NCI-H82 treated with DMSO at 0.1 percent for 48 hours (cell line): ENCODE data around the gene NT5DC1.
A peak's percentile ranks its signal among the peaks of the same experiment; 100 is the strongest.

Source experiments
- DNase-seq: peaks from one replicate; lab custom pipeline; 2025; ENCODE audit not compliant: unreplicated experiment; lab: John Stamatoyannopoulos, UW

Gene NT5DC1

DNA sequence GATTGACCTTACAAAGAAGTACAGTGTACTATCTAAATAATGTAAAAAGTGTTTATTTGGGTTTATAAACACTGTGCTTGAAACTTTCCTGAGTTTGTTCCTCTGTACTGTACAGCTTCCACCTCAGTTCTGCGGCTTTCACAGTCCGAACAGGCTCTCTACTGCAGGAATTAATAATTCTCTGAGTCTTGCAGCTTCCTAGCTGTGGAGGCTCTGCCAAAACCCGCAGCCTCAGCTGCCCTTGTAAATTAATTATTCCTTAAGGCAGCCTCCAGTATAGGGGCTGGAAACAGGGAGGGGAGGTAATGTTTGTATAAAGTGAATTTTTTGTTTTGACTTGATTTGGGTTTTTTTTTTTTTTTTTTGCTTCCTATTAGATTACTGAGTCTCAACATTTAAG lies 134.0 kb downstream of the NT5DC1 start:
- DNase-seq = no peak

DNA sequence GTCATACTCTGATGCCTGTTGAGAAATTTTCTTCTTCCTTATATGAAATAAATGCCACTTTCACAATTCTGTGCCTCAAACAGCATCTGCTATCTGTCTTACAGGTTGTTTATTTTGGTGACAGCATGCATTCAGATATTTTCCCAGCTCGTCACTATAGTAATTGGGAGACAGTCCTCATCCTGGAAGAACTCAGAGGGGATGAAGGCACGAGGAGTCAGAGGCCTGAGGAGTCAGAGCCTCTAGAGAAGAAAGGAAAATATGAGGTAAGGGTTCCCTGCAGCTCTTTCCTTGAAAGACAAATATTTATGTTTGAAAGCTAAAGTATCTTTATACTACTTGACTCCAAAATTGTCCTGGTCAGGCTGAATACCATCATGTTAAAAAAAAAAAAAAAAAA lies 137.4 kb downstream of the NT5DC1 start:
- DNase-seq = no peak

DNA sequence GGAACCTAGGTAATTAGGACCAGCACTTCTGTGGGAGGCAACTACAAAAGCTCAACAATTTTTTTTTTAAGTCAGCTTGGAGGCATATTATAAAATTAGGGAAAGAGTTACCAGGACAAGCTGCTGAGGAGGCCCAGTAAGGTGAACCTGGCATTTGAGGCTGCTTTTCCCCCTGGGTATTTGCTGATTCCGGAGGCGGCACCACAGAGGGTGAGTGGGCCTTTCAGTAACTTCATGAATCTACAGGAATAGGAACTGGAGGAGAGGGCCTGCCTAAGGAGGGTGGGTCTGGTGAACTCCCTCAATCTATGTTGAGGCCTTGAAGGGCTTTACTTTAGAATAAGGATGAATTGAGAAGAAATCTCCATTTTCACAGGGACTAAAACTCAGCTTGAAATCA lies 138.6 kb downstream of the NT5DC1 start:
- DNase-seq = no peak

DNA sequence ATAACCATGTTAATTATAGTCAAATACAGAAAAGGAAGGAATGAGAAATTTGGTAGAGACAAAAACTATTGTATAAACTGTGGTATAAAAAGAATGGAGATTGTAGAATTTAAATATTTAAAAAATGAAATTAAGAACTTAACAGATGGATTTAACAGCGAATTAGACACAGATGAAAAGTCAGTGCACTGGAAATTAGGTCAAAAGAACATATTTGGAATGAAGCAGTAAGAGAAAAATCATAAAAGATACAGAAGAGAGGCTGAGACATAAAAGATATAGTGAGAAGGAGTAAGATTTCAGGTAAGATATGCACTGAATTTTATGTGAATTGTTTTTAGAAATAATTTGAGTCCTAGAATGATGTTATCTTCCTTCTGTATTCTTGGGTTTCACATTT lies 139.2 kb downstream of the NT5DC1 start:
- DNase-seq = no peak

DNA sequence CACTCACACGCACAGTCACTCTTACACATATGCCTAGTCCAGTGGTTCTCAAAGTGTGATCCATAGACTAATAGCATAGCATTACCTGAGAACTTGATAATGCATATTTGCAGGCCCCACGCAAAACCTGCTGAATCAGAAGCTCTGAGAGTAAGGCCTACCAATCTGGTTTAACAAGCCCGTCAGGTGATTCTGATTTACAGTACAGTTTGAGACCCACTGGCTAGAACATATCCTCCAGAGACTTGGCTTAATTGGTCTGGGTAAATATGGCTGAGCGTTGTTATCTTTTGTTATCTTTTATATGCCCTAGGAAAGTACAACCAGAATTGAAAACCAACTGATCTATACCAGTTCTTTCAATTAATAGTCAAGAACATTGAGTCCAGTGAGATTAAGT lies 143.6 kb downstream of the NT5DC1 start:
- no peak for DNase-seq

DNA sequence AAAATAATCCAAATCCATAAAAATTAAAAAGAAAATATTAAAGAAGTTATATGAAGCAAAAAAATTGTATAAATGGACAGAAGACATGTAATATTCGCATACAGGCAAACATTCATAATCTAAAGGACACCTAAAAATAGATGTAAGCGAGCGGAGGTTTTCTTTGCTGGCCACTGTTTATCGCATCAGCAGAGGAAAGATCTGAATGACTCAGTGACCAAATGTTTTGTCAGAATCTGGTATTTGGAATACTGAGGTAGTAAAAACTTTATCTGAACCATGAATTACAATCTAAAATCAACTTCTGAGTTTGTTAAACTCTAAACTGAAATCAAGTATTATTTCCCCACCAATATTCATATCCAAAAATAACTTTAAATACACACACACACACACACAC lies 145.4 kb downstream of the NT5DC1 start:
- DNase-seq = no peak

DNA sequence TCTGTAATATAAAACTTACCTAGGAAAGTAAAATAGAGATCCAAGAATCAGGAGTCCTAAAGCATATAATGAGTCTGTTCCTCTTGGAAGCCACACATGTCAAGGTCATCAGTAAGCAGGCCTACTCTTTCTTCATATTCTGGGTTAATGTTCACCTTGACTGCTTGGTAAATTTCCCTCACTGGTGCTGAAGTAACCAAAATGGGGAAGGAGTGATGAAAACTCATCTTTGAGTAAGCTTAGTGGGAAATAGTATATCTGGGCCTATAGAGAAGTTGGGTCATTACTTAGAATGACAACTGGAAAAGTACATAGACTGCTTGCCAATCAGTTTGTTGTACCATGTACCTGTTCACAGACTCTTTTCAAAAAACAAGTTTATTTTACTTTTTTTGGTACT lies 146.6 kb downstream of the NT5DC1 start:
- DNase-seq = no peak

DNA sequence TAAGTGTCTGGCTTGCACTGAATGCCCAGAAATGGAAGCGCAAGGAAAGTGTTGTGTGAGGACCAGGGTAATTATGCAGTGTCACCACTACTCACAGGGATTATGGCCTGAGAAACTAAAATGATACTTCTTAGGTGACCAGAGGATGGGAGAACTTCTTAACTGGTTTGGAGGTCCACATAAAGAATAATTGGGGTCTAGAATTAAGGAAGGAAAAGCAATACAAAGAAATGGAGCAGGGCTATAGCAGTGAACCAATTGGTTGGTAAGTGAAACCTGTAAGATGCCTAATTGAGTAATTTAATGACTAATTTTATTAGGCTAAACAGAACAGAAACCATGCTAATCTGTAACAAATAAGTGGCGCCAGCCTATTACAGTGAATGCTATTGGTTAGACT lies 147.9 kb downstream of the NT5DC1 start:
- DNase-seq = no peak

DNA sequence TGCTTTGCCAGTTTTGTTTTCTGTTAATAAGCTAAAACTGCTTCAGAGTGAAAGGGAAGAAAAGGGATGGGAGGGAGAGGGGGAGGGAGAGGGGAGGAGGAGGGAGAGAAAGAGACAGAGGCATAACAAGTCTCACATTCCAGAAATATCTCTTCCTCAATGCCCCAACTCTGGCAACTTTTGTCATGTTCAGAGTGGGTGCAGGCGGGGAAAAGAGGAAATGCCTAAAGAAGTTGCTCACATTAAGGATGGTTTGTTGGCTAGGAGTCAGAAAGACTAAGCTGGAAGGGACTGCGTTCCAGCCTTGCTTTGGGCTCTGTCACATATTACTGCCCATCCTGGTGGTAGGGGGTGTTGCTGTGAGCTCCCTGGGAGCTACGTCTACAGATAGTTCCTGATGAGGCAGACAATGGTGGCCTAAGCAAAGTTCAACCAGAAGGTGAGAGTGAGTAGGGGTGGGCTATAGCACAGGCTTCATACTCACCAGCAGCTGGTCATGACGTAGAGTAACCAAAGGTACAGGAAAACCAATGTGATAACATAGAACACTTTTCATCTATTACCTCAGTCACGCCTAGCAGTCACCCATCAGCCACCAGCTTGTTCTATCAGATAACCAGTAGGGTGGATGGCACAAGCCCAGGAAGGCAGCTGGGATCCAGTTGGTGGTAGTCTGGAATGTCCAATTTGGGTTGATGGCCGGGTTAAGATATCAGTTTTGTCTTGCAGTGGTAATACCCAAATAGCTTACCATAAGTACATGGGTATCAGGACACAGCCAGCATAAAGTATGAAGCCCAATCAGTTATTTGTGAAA lies 151.1 kb downstream of the NT5DC1 start:
- DNase-seq = no peak

DNA sequence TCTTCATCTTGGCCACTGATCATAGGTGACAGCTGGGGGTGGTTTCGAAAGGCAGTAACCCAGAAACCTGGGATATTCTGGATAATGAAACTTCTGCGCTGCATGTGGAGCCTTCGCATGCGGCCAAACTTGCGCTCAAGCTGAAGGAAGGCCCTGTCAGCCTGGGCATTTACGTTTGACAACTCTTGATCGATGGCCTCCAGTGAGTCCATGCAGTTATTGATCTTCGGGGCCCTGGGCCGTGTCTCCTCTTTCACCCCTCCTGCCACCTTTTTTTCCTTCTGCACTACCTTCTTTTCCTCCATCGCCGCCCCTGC lies 152.5 kb downstream of the NT5DC1 start:
- DNase-seq = no peak

DNA sequence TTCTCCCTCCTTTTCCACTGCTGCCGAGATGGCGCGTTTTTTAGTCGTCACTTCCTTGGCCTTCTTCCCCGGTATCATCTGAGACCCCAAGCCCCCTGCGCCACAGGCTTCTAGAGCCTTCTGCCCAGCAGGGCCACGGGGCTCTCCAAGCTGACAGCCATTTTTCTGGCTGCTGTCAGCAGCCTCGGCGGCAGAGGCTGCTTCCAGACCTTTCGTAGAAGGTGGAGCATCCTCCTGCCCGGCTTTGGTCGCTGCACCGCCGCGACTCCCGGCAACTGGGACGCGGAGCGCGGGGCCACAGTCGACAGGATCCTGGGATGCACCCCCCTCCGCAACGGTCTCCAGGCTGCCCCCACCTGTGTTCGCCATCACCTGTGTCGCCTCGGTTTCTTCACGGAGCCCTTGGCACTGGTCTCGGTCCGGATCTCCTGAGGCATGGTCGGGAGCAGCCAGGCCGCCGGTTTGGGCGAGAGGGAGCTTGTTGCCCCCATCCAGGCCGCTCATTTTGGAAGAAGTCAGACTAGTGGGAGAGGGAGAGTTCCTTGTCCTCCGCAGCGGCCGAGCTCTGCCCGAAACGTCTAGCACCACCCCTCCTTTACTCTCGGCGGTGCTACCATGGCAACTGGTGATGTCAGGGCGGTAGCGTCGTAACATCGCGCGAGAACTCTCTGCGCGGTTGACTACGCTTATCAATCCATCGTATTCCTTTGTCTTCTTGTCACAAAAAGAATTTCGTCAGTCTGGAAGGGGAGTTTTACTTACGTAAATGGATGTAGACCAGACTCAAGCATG lies 153.0 kb downstream of the NT5DC1 start, which contains the start of gene TSPYL4:
TSS of gene TSPYL4 (minus strand) at position 571 of the 792 bp plus-strand sequence. CDS start at position 504, 67 bp downstream.
- peak; percentile 91 for DNase-seq

DNA sequence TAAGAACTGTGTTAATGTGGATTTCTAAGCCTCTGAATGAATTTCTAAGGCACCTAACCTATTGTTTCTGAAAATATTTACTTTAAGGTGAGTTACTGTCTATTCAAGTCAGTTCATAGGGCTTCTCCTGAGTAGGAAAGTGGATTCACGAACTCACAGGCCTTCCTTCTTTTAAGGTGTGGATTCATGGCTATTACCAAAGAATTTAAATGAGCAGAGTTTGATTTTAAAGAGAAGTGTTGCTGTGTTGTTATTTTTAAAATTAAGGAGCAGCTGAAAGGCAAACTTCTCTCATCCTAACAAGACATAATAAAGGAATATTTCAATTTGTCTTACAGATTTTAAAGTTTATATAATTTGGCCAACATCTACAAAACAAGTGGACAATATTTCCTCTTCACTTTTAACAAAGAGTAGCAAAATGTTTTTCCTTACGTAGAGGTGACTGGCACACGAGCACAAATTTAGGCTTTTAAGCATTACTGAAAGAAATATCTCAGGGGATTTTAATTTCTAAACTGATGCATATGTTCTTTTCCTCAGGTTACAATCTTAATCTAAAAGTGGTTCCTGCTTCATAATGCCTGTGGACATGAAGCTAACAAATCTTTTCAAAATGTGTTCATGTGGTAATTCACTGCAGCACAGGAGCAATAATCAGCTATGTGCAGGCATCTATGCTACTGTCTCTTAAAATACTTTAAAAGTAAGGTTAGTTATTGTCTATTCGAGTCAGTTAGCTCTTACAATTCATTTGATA lies 153.8 kb downstream of the NT5DC1 start:
- DNase-seq = no peak

DNA sequence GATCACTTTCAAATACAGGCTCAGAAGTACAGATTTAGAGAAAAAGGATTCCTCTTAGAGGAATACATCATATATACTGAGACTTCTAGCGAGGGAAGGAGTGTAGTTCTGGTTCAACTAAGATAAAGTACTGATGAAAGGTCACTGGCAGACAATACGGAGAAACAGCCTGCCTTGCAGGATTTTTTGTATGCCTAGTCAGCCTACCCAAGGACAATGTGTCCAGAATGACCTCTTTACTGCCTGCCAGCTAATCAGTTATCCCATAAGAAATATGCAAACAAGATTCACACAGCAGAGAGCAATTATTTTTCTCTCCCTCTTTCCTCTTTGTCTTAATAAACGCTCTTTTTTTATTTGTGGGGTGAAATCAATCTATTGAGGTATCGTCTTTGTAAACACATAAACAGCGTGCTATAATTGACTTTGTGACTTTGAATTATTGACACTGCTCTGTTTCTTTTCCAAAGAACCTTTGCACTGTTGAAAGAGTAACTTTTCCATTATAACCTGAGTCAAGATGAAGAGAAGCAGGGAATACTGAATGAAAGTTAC lies 154.7 kb downstream of the NT5DC1 start:
- DNase-seq = no peak

DNA sequence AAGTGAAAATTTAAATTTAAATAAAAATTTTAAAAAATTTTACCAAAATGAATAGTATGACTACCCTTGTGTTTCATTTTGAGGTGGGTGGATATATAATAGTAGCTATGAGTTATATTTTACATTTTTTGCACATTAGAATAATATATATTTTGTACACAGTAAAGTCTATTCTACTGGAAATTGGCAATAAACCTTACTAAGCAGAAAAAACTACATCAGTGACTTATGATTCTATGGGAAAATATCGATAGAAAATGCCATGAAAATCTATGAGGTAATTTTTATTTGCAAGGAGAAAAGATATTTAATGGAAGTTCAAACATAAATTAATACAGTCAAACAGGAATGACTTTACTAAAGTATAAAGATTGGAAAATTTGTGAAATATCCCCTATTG lies 156.0 kb downstream of the NT5DC1 start:
- no peak for DNase-seq

DNA sequence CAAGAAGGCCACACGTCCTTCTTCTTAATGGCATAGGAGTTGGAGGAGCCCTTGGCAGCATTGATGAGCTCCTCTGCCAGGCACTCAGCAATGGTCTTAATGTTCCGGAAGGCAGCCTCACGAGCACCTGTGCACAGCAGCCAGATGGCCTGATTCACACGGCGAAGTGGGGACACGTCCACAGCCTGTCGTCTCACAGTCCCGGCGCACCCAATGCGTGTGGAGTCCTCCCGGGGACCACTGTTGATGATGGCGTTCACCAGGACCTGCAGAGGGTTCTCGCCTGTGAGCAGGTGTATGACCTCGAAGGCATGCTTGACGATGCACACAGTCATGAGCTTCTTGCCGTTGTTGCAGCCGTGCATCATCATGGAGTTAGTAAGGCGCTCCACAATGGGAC lies 157.9 kb downstream of the NT5DC1 start:
- DNase-seq = no peak

DNA sequence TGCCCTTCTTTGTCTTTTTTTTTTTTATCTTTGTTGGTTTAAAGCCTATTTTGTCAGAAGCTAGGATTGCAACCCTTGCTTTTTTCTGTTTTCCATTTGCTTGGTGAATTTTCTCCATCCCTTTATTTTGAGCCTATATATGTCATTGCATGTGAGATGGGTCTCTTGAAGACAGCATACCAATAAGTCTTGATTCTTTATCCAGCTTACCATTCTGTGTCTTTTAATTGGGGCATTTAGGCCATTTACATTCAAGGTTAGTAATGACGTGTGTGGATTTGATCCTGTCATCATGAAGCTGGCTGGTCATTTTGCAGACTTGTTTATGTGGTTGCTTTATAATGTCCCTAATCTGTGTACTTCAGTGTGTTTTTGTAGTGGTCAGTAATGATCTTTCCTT lies 162.7 kb downstream of the NT5DC1 start:
- DNase-seq = no peak

DNA sequence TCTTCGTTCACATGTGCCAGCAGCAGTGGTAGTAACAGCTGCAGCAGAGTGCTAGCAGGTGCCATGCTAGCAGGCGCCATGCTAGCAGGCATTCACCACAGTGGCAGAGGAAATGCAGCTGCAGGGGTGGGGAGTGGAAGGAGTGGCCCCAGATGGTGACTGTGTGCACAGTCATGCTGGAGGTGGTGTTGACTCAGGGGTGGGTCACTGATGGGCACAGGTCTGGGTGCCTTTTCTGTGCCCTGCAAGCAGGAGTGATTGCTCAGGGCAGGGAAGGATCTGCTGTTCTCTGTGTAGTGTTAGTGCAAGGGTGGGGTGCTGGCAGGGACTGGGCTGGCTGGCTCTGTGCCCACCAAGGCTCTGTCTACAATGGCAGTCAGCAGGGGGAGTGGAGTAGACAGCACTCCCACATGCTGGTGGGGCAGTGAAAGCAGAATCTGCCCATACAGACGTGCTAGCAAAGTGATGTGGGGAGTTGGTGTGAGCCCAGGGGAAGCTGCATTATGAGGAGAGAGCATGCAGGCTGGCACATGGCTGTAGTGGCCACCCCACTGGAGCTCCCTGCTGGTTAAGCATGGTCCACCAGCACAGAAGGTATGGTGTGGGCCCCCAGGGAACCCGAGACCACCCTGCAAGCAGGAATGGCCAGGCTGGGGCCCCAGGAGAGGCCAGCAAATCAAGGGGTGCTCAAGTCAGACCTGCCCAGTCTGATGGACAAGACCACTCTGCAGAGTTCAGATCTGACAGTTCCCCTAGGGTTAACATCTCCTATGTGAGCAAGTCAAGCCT lies 164.6 kb downstream of the NT5DC1 start:
- no peak for DNase-seq

DNA sequence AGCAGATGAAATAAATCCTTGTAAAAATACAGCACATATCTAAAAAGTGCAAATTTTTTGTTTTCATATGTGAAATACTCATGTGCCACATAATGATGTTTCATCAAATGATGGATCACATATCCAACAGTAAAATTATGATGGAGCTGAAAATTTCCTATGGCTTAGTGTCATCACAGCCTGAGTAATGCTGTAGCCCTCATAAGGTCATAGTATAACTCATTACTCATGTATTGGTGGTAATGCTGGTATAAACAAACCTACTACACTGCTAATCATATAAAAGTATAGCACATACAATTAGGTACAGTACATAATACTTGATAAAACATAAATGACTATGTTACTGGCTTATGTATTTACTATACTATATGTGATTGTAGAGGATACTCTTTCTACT lies 166.2 kb downstream of the NT5DC1 start:
- no peak for DNase-seq

DNA sequence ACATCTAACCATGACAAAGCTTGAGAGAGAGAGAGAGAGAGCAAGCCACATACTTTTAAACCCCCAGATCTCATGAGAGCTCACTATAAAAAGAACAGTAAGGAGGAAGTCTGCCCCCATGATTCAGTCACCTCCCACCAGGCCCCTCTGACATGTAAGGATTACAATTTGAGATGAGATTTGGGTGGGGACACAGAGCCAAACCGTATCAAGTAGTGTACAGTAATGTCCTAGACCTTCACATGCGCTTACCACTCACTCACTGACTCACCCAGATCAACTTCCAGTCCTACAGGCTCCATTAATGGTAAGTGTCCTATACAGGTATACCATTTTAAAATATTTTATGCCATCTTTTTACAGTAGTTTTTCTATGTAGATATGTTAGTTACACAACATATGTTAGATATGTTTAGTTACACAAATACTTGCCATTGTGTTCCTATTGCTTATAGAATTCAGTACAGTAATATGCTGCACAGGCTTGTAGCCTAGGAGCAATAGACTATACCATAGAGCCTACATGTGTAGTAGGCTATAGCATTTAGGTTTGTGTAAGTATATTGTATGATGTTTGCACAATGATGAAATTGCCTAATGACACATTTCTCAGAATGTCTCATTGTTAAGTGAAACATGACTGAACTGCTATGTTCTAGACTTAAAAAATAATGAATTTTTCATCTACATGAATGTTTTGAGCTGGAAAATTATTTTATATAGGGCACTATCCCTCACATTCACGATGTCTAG lies 167.4 kb downstream of the NT5DC1 start:
- DNase-seq = no peak
